Brain microvascular endothelial cell (primary cell): ENCODE measurements around the gene ZSCAN5A.
"Not testable (repeated sequence)": the region's sequence is repeated elsewhere in the genome, so short reads cannot be mapped to it uniquely, and the experiment has no call there.

Experiments used
- DNase-seq: peaks from one replicate; pipeline ENCODE4 v3.0.0-alpha.2; 2020
- H3K27ac ChIP-seq: fragments of 250-450 bp; sonication (Bioruptor Pico); 2 replicates; pipeline ENCODE4 v1.5.1; 2020; ENCODE audit warnings: mild to moderate bottlenecking, moderate library complexity
- H3K27me3 ChIP-seq: fragments of 250-450 bp; sonication (Bioruptor Pico); replicated peaks from 2 replicates; pipeline ENCODE4 v1.5.1; 2020; ENCODE audit warnings: mild to moderate bottlenecking
- H3K36me3 ChIP-seq: fragments of 250-450 bp; sonication (Bioruptor Pico); replicated peaks from 2 replicates; pipeline ENCODE4 v1.5.1; 2020; ENCODE audit warnings: mild to moderate bottlenecking
- H3K4me3 ChIP-seq: 2 replicates; pipeline ENCODE4 v1.5.1; 2011; ENCODE audit warnings: low read depth, mild to moderate bottlenecking, control low read depth, low read length, moderate library complexity
- CTCF ChIP-seq: IDR thresholded peaks from 2 replicates; pipeline ENCODE4 v1.5.1; 2011; ENCODE audit warnings: low read depth, mild to moderate bottlenecking, moderate library complexity, low read length, control low read depth, inconsistent platforms; ENCODE audit errors: missing control alignments
- in situ Hi-C: cut with HindIII; loops from 2 replicates; pipeline ENCODE4 v1.10.0; 2017; ENCODE audit warnings: low sequenced_read_pairs, low pct_ligation_motif_present

ZSCAN5A gene

DNA sequence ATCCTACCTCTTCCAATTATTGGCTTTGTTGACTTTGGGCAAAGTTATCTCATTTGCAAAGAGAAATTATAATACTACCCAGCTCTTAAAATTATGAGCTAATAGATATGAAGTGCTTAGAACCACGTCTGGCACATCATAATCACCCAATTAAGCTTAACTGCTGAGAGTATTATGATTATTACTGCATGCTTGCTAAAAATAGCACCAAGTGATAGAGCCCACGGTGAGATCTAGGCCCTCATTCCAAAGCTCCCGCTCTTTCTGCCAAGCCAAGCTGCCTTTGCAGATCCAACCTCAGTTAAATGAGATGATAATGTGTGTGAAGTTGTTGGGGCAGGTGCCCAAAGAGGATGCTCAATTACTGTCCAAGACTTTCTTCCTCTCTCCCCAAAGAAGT is 48.6 kb downstream of the ZSCAN5A start:
- Histone ChIP-seq H3K27ac (no peak overlapping the region), H3K27me3 (no peaks in the 10 kb centered on the region), H3K4me3 (no peak overlapping the region), H3K36me3 (no peaks in the 10 kb centered on the region)
- no peak for DNase-seq
- in situ Hi-C loops: no loop called here
- TF ChIP-seq CTCF: no peak

- no peak overlapping the region for H3K27ac ChIP-seq
- DNase-seq: no peak
- no peaks in the 10 kb centered on the region for H3K27me3 ChIP-seq
- no peaks in the 10 kb centered on the region for H3K36me3 ChIP-seq
- no peak overlapping the region for H3K4me3 ChIP-seq
- TF ChIP-seq CTCF: no peak
- in situ Hi-C loops: no loop called here
Observed at GRCh38 chr19:56263319-56263718, 51.3 kb downstream of the ZSCAN5A start.

- H3K4me3 ChIP-seq, H3K27me3 ChIP-seq, H3K27ac ChIP-seq, H3K36me3 ChIP-seq, in situ Hi-C loops, DNase-seq: not testable (repeated sequence)
Observed at GRCh38 chr19:56261932-56262331, 52.7 kb downstream of the ZSCAN5A start.

- no peak overlapping the region for H3K27ac ChIP-seq
- H3K4me3 ChIP-seq: no peak overlapping the region
- no peaks in the 10 kb centered on the region for H3K36me3 ChIP-seq
- DNase-seq: no peak
- in situ Hi-C loops: no loop called here
- no peak for TF ChIP-seq CTCF
- no peaks in the 10 kb centered on the region for H3K27me3 ChIP-seq
Observed at GRCh38 chr19:56261145-56261544, 53.5 kb downstream of the ZSCAN5A start.

DNA sequence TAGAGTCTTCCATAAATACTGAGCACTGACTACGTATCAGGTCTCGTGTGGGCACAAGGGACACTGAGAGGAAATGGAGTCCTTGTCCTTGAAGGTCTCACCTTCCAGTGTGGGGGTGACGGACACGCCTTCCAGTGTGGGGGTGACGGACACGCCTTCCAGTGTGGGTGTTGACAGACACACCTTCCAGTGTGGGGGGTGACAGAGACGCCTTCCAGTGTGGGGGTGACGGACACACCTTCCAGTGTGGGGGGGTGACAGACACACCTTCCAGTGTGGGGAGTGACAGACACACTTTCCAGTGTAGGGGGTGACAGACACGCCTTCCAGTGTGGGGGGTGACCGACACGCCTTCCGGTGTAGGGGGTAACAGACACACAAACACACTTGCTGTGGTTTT is 56.4 kb downstream of the ZSCAN5A start:
- Histone ChIP-seq H3K27ac (no peak overlapping the region), H3K27me3 (no peaks in the 10 kb centered on the region), H3K4me3 (no peak overlapping the region), H3K36me3 (no peaks in the 10 kb centered on the region)
- DNase-seq: no peak
- no peak for TF ChIP-seq CTCF
- in situ Hi-C loops: no loop called here

GRCh38 chr19:56253737-56254136 is 60.9 kb downstream of the ZSCAN5A start:
- TF ChIP-seq CTCF: peak; percentile 42
- DNase-seq: peak; percentile 15

More at GRCh38 chr19:56253737-56254136, 60.9 kb downstream of the ZSCAN5A start:
- Histone ChIP-seq H3K36me3 (no peaks in the 10 kb centered on the region), H3K27ac (no peak overlapping the region), H3K4me3 (no peak overlapping the region), H3K27me3 (no peaks in the 10 kb centered on the region)
- in situ Hi-C loops: no loop called here
